ENCODE measurements around the gene STAT4.

The STAT4 gene

GRCh38 chr2:191125646-191126045 is 25.1 kb downstream of the STAT4 start:
- Histone ChIP-seq H4K8ac (ENCODE audit: low read length) (no peak overlapping the region), H3K4me3 (ENCODE audit: insufficient read depth in 1 of 2, low read depth in 1 of 2, low read length in 2 of 2) (no peak overlapping the region), H3K79me1 (replicated peaks; ENCODE audit: low read length, poor library complexity, severe bottlenecking) (no peaks in the 10 kb centered on the region), H2BK12ac (ENCODE audit: low read length in 2 of 2) (no peak overlapping the region), H2AK5ac (ENCODE audit: low read length, severe bottlenecking) (no peak overlapping the region), H3K36me3 (ENCODE audit: control insufficient read depth in 1 of 2, insufficient read depth in 2 of 2, low read depth in 1 of 2, low read length in 2 of 2) (no peaks in the 10 kb centered on the region), H2BK120ac (ENCODE audit: low read depth, low read length) (no peak overlapping the region), H3K9me3 (ENCODE audit: control insufficient read depth, low read length) (no peaks in the 10 kb centered on the region), H3K27ac (ENCODE audit: low read length, poor library complexity, severe bottlenecking) (no peak overlapping the region), H3K9ac (ENCODE audit: low read length) (no peak overlapping the region), H2AFZ (ENCODE audit: low read depth, low read length) (no peak overlapping the region), H3K27me3 (ENCODE audit: control insufficient read depth in 1 of 2, insufficient read depth in 1 of 2, low read length in 2 of 2) (no peaks in the 10 kb centered on the region), H3K4me2 (ENCODE audit: low read length, poor library complexity, severe bottlenecking) (no peak overlapping the region), H2BK5ac (ENCODE audit: low read depth, low read length, poor library complexity, severe bottlenecking) (no peak overlapping the region), H3K23ac (ENCODE audit: low read length in 2 of 2) (no peak overlapping the region), H3K14ac (ENCODE audit: low read length in 2 of 2) (no peak overlapping the region), H3K18ac (ENCODE audit: low read depth in 1 of 2, low read length in 2 of 2) (no peak overlapping the region), H2BK15ac (ENCODE audit: low read depth, poor library complexity, severe bottlenecking) (no peak overlapping the region), H3K4ac (ENCODE audit: low read depth in 1 of 2, low read length in 2 of 2) (no peak overlapping the region), H4K91ac (ENCODE audit: low read length) (no peak overlapping the region), H3K4me1 (ENCODE audit: control insufficient read depth, insufficient read depth, low read depth, low read length) (no peaks in the 10 kb centered on the region)
- WGBS = 50% methylated on average over 2 of the region's 2 CpGs
- no peak for DNase-seq

DNA sequence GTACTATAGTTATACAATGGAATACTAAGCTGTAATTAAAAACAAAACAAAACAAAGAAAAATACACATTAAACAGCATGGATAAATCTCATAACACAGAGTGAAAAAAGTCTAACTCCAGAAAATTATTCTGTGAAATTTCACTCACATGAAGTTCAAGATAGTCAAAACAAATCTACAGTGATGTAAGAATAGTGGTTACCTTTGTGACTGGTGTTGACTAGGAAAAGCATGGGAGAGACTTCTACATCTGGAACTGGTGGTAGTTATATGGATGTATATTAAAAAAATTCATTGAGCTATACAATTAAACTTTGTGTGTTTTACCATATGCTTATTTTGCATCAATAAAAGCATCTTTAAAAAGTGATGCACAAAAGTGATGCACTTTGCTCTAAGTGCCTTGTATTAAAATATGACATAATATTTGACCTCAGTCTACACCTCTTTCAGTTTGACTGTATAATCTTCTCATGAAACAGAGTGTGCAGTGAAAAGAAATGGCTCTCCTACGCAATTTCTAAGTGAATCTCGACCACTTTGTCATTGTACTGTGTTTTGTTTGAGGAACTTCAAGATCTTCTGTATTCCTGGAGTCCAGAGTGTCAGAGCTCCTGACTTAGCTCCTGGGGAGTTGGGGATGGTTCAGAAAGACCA is 28.0 kb downstream of the STAT4 start:
- Histone ChIP-seq H4K8ac (ENCODE audit: low read length) (no peak overlapping the region), H3K4me2 (ENCODE audit: low read length, poor library complexity, severe bottlenecking) (no peak overlapping the region), H3K27ac (ENCODE audit: low read length, poor library complexity, severe bottlenecking) (no peak overlapping the region), H2AFZ (ENCODE audit: low read depth, low read length) (no peak overlapping the region), H2AK5ac (ENCODE audit: low read length, severe bottlenecking) (no peak overlapping the region), H3K9me3 (ENCODE audit: control insufficient read depth, low read length) (no peaks in the 10 kb centered on the region), H3K14ac (ENCODE audit: low read length in 2 of 2) (no peak overlapping the region), H3K9ac (ENCODE audit: low read length) (no peak overlapping the region), H3K79me1 (replicated peaks; ENCODE audit: low read length, poor library complexity, severe bottlenecking) (no peaks in the 10 kb centered on the region), H2BK120ac (ENCODE audit: low read depth, low read length) (no peak overlapping the region), H3K18ac (ENCODE audit: low read depth in 1 of 2, low read length in 2 of 2) (no peak overlapping the region), H2BK5ac (ENCODE audit: low read depth, low read length, poor library complexity, severe bottlenecking) (no peak overlapping the region), H3K4ac (ENCODE audit: low read depth in 1 of 2, low read length in 2 of 2) (no peak overlapping the region), H3K23ac (ENCODE audit: low read length in 2 of 2) (no peak overlapping the region), H3K36me3 (ENCODE audit: control insufficient read depth in 1 of 2, insufficient read depth in 2 of 2, low read depth in 1 of 2, low read length in 2 of 2) (no peaks in the 10 kb centered on the region), H4K91ac (ENCODE audit: low read length) (no peak overlapping the region), H3K4me3 (ENCODE audit: insufficient read depth in 1 of 2, low read depth in 1 of 2, low read length in 2 of 2) (no peak overlapping the region), H2BK15ac (ENCODE audit: low read depth, poor library complexity, severe bottlenecking) (no peak overlapping the region), H3K27me3 (ENCODE audit: control insufficient read depth in 1 of 2, insufficient read depth in 1 of 2, low read length in 2 of 2) (no peaks in the 10 kb centered on the region), H2BK12ac (ENCODE audit: low read length in 2 of 2) (no peak overlapping the region), H3K4me1 (ENCODE audit: control insufficient read depth, insufficient read depth, low read depth, low read length) (no peaks in the 10 kb centered on the region)
- WGBS = 95% methylated on average over 2 of the region's 2 CpGs
- DNase-seq = no peak

DNA sequence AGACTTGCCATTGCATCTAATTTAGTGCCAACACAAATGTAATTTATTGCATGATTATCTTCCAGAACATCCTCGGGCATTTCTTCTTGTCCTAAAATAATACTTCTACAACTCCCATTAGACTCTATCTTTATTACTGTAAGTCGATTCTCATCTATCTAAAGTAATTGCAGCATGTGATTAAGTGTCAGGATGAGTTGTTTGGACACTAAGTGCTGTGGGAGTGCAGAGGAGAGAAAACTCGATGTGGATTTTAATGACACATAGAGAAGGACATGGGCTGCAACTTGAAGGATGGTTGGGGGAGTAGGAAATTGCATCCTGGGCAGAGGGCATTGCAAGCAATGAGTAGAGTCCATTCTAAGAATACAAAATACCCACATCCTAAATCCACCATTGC is 33.5 kb downstream of the STAT4 start:
- H2BK120ac ChIP-seq (ENCODE audit: low read depth, low read length) = no peak overlapping the region
- H3K14ac ChIP-seq (ENCODE audit: low read length in 2 of 2) = no peak overlapping the region
- H4K91ac ChIP-seq (ENCODE audit: low read length) = no peak overlapping the region
- no peak overlapping the region for H3K9ac ChIP-seq (ENCODE audit: low read length)
- H3K18ac ChIP-seq (ENCODE audit: low read depth in 1 of 2, low read length in 2 of 2) = no peak overlapping the region
- H4K8ac ChIP-seq (ENCODE audit: low read length) = no peak overlapping the region
- H3K27me3 ChIP-seq (ENCODE audit: control insufficient read depth in 1 of 2, insufficient read depth in 1 of 2, low read length in 2 of 2) = no peaks in the 10 kb centered on the region
- H3K36me3 ChIP-seq (ENCODE audit: control insufficient read depth in 1 of 2, insufficient read depth in 2 of 2, low read depth in 1 of 2, low read length in 2 of 2) = no peaks in the 10 kb centered on the region
- no peak overlapping the region for H2AK5ac ChIP-seq (ENCODE audit: low read length, severe bottlenecking)
- WGBS = 81% methylated on average over 2 of the region's 3 CpGs
- no peak overlapping the region for H2BK5ac ChIP-seq (ENCODE audit: low read depth, low read length, poor library complexity, severe bottlenecking)
- H3K79me1 ChIP-seq (replicated peaks; ENCODE audit: low read length, poor library complexity, severe bottlenecking) = no peaks in the 10 kb centered on the region
- no peak overlapping the region for H3K4me3 ChIP-seq (ENCODE audit: insufficient read depth in 1 of 2, low read depth in 1 of 2, low read length in 2 of 2)
- no peaks in the 10 kb centered on the region for H3K9me3 ChIP-seq (ENCODE audit: control insufficient read depth, low read length)
- no peak for DNase-seq
- no peak overlapping the region for H3K27ac ChIP-seq (ENCODE audit: low read length, poor library complexity, severe bottlenecking)
- H3K4ac ChIP-seq (ENCODE audit: low read depth in 1 of 2, low read length in 2 of 2) = no peak overlapping the region
- H3K4me2 ChIP-seq (ENCODE audit: low read length, poor library complexity, severe bottlenecking) = no peak overlapping the region
- no peak overlapping the region for H2AFZ ChIP-seq (ENCODE audit: low read depth, low read length)
- H3K23ac ChIP-seq (ENCODE audit: low read length in 2 of 2) = no peak overlapping the region
- no peak overlapping the region for H2BK12ac ChIP-seq (ENCODE audit: low read length in 2 of 2)
- no peaks in the 10 kb centered on the region for H3K4me1 ChIP-seq (ENCODE audit: control insufficient read depth, insufficient read depth, low read depth, low read length)
- no peak overlapping the region for H2BK15ac ChIP-seq (ENCODE audit: low read depth, poor library complexity, severe bottlenecking)

DNA sequence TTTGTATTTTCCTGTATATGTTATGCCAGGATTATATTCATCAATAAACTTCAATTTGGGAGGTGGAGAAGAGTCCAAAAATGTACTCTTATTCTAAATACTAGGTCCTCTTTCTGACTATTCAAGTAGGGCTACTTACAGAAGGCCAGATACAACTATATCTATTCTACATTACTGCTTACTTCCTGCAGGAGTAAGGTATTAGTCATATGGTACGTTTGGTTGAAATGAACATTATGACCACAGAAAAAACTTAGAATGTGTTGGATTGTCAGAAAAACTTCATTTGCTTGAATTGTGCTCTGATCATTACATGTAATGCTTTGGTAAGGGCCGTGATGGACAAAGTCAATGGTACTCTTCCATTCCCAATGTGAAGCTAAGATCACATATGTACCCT is 35.0 kb downstream of the STAT4 start:
- no peaks in the 10 kb centered on the region for H3K27me3 ChIP-seq (ENCODE audit: control insufficient read depth in 1 of 2, insufficient read depth in 1 of 2, low read length in 2 of 2)
- no peak overlapping the region for H3K4me2 ChIP-seq (ENCODE audit: low read length, poor library complexity, severe bottlenecking)
- H3K18ac ChIP-seq (ENCODE audit: low read depth in 1 of 2, low read length in 2 of 2) = no peak overlapping the region
- H3K9ac ChIP-seq (ENCODE audit: low read length) = no peak overlapping the region
- no peak overlapping the region for H2AK5ac ChIP-seq (ENCODE audit: low read length, severe bottlenecking)
- no peaks in the 10 kb centered on the region for H3K79me1 ChIP-seq (replicated peaks; ENCODE audit: low read length, poor library complexity, severe bottlenecking)
- no peak overlapping the region for H4K8ac ChIP-seq (ENCODE audit: low read length)
- no peak overlapping the region for H2BK5ac ChIP-seq (ENCODE audit: low read depth, low read length, poor library complexity, severe bottlenecking)
- 56% methylated on average over 2 of the region's 2 CpGs for WGBS
- H2BK120ac ChIP-seq (ENCODE audit: low read depth, low read length) = no peak overlapping the region
- H3K36me3 ChIP-seq (ENCODE audit: control insufficient read depth in 1 of 2, insufficient read depth in 2 of 2, low read depth in 1 of 2, low read length in 2 of 2) = no peaks in the 10 kb centered on the region
- no peak overlapping the region for H2BK15ac ChIP-seq (ENCODE audit: low read depth, poor library complexity, severe bottlenecking)
- H3K4ac ChIP-seq (ENCODE audit: low read depth in 1 of 2, low read length in 2 of 2) = no peak overlapping the region
- H2AFZ ChIP-seq (ENCODE audit: low read depth, low read length) = no peak overlapping the region
- H4K91ac ChIP-seq (ENCODE audit: low read length) = no peak overlapping the region
- H3K4me1 ChIP-seq (ENCODE audit: control insufficient read depth, insufficient read depth, low read depth, low read length) = no peaks in the 10 kb centered on the region
- no peak for DNase-seq
- no peak overlapping the region for H3K23ac ChIP-seq (ENCODE audit: low read length in 2 of 2)
- no peak overlapping the region for H3K14ac ChIP-seq (ENCODE audit: low read length in 2 of 2)
- H2BK12ac ChIP-seq (ENCODE audit: low read length in 2 of 2) = no peak overlapping the region
- H3K9me3 ChIP-seq (ENCODE audit: control insufficient read depth, low read length) = no peaks in the 10 kb centered on the region
- no peak overlapping the region for H3K27ac ChIP-seq (ENCODE audit: low read length, poor library complexity, severe bottlenecking)
- H3K4me3 ChIP-seq (ENCODE audit: insufficient read depth in 1 of 2, low read depth in 1 of 2, low read length in 2 of 2) = no peak overlapping the region

Measured in mesenchymal stem cell (in vitro differentiated cells and primary cell).